ENCODE results near the gene CLCN6.

Gene CLCN6

GRCh38 chr1:11790101-11790879 is 15.7 kb upstream of the CLCN6 start:
- Histone ChIP-seq H3K4me3 (ENCODE audit: low read depth, low read length) (no peak overlapping the region), H3K27ac (no peak overlapping the region), H3K9me3 (ENCODE audit: severe bottlenecking) (no peaks in the 10 kb centered on the region), H3K27me3 (ENCODE audit: insufficient read depth, low read depth, severe bottlenecking) (no peaks in the 10 kb centered on the region), H3K36me3 (peaks cover 26% of the 10 kb centered on the region)
- no peak for TF ChIP-seq CTCF (IDR thresholded peaks at IDR 0.05; ENCODE audit: low read depth, low read length)
- no peak for DNase-seq

- TF ChIP-seq CTCF (IDR thresholded peaks at IDR 0.05; ENCODE audit: low read depth, low read length) = no peak
- Histone ChIP-seq H3K27ac (no peak overlapping the region), H3K36me3 (peaks cover 32% of the 10 kb centered on the region), H3K9me3 (ENCODE audit: severe bottlenecking) (no peaks in the 10 kb centered on the region), H3K4me3 (ENCODE audit: low read depth, low read length) (no peak overlapping the region), H3K27me3 (ENCODE audit: insufficient read depth, low read depth, severe bottlenecking) (no peaks in the 10 kb centered on the region)
- no peak for DNase-seq
Observed at GRCh38 chr1:11790880-11791715, 14.9 kb upstream of the CLCN6 start.

GRCh38 chr1:11792106-11792505 is 13.9 kb upstream of the CLCN6 start:
- H3K27ac ChIP-seq = no peak overlapping the region
- peaks cover 32% of the 10 kb centered on the region for H3K36me3 ChIP-seq
- TF ChIP-seq CTCF (IDR thresholded peaks at IDR 0.05; ENCODE audit: low read depth, low read length) = no peak
- H3K27me3 ChIP-seq (ENCODE audit: insufficient read depth, low read depth, severe bottlenecking) = no peaks in the 10 kb centered on the region
- H3K4me3 ChIP-seq (ENCODE audit: low read depth, low read length) = no peak overlapping the region
- H3K9me3 ChIP-seq (ENCODE audit: severe bottlenecking) = no peaks in the 10 kb centered on the region
- DNase-seq = no peak

- Histone ChIP-seq H3K36me3 (peaks cover 32% of the 10 kb centered on the region), H3K27me3 (ENCODE audit: insufficient read depth, low read depth, severe bottlenecking) (no peaks in the 10 kb centered on the region), H3K27ac (no peak overlapping the region), H3K4me3 (ENCODE audit: low read depth, low read length) (no peak overlapping the region), H3K9me3 (ENCODE audit: severe bottlenecking) (no peaks in the 10 kb centered on the region)
- TF ChIP-seq CTCF (IDR thresholded peaks at IDR 0.05; ENCODE audit: low read depth, low read length) = no peak
- no peak for DNase-seq
Observed at GRCh38 chr1:11793819-11794218, 12.2 kb upstream of the CLCN6 start.

- H3K27ac ChIP-seq = no peak overlapping the region
- no peak overlapping the region for H3K4me3 ChIP-seq (ENCODE audit: low read depth, low read length)
- peaks cover 36% of the 10 kb centered on the region for H3K36me3 ChIP-seq
- DNase-seq = no peak
- H3K27me3 ChIP-seq (ENCODE audit: insufficient read depth, low read depth, severe bottlenecking) = no peaks in the 10 kb centered on the region
- TF ChIP-seq CTCF (IDR thresholded peaks at IDR 0.05; ENCODE audit: low read depth, low read length) = no peak
- H3K9me3 ChIP-seq (ENCODE audit: severe bottlenecking) = no peaks in the 10 kb centered on the region
Observed at GRCh38 chr1:11794446-11795237, 11.3 kb upstream of the CLCN6 start.

Data from WERI-Rb-1 (cell line).